Renal cortex interstitium (tissue), 15 donors: ENCODE measurements around the gene CMPK1. TPM values are rescaled to one million over a fixed set of nuclear protein-coding genes. Genes with fewer than 3 reads are reported as not detected.
"Not testable (repeated sequence)": the region's sequence is repeated elsewhere in the genome, so short reads cannot be mapped to it uniquely, and the experiment has no call there.

Experiments
- DNase-seq, 11 donors: peaks; one replicate each; pipeline ENCODE4 v3.0.0-alpha.2; 2013; ENCODE audit warnings: low read depth in 9 of 11, low spot score in 4 of 11; ENCODE audit errors: extremely low read depth in 1 of 11
- long read RNA-seq, 16 experiments: transcript quantifications; one replicate each; lab custom pipeline, GENCODE V29; 2026
- polyA plus RNA-seq, 3 donors: library from polyadenylated mRNA; unstranded; fragments of 120-200 nt; gene quantifications; one replicate each; pipeline ENCODE4 v1.2.1, GENCODE V29; 2013; ENCODE audit not compliant: insufficient read length in 3 of 3

Gene CMPK1, protein sequence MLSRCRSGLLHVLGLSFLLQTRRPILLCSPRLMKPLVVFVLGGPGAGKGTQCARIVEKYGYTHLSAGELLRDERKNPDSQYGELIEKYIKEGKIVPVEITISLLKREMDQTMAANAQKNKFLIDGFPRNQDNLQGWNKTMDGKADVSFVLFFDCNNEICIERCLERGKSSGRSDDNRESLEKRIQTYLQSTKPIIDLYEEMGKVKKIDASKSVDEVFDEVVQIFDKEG
- polyA plus RNA-seq = 10 to 100 TPM; 65.7 to 75.9 (median 66.7) TPM
- long read RNA-seq, donor 1, transcript CMPK1-203 (6 exons, 2,930 nt) = major isoform, 22 of 24 reads
- long read RNA-seq, donor 1, partial matches to known transcripts = 0 of 24 reads
- long read RNA-seq, donor 1, other reads (novel, unspliced or antisense) = 0 of 24 reads
- long read RNA-seq, donor 2, transcript CMPK1-203 (6 exons, 2,930 nt) = major isoform, 19 of 20 reads
- long read RNA-seq, donor 2, partial matches to known transcripts = 0 of 20 reads
- long read RNA-seq, donor 2, other reads (novel, unspliced or antisense) = 0 of 20 reads
- long read RNA-seq, donor 3, transcript CMPK1-203 (6 exons, 2,930 nt) = major isoform, 30 of 74 reads
- long read RNA-seq, donor 3, partial matches to known transcripts = 43 of 74 reads
- long read RNA-seq, donor 3, other reads (novel, unspliced or antisense) = 0 of 74 reads
- long read RNA-seq, donor 4, transcript CMPK1-203 (6 exons, 2,930 nt) = major isoform, 18 of 20 reads
- long read RNA-seq, donor 4, partial matches to known transcripts = 0 of 20 reads
- long read RNA-seq, donor 4, other reads (novel, unspliced or antisense) = 0 of 20 reads
- long read RNA-seq, donor 5 = 0 reads
- long read RNA-seq, donor 6, transcript CMPK1-203 (6 exons, 2,930 nt) = major isoform, 21 of 21 reads
- long read RNA-seq, donor 6, partial matches to known transcripts = 0 of 21 reads
- long read RNA-seq, donor 6, other reads (novel, unspliced or antisense) = 0 of 21 reads
- long read RNA-seq, donor 7, transcript CMPK1-203 (6 exons, 2,930 nt) = major isoform, 22 of 22 reads
- long read RNA-seq, donor 7, partial matches to known transcripts = 0 of 22 reads
- long read RNA-seq, donor 7, other reads (novel, unspliced or antisense) = 0 of 22 reads
- long read RNA-seq, donor 8, transcript CMPK1-203 (6 exons, 2,930 nt) = major isoform, 35 of 79 reads
- long read RNA-seq, donor 8, partial matches to known transcripts = 44 of 79 reads
- long read RNA-seq, donor 8, other reads (novel, unspliced or antisense) = 0 of 79 reads
- long read RNA-seq, donor 9, transcript CMPK1-203 (6 exons, 2,930 nt) = major isoform, 20 of 20 reads
- long read RNA-seq, donor 9, partial matches to known transcripts = 0 of 20 reads
- long read RNA-seq, donor 9, other reads (novel, unspliced or antisense) = 0 of 20 reads
- long read RNA-seq, donor 10, transcript CMPK1-203 (6 exons, 2,930 nt) = major isoform, 21 of 62 reads
- long read RNA-seq, donor 10, partial matches to known transcripts = 41 of 62 reads
- long read RNA-seq, donor 10, other reads (novel, unspliced or antisense) = 0 of 62 reads
- long read RNA-seq, donor 11, transcript CMPK1-203 (6 exons, 2,930 nt) = major isoform, 18 of 20 reads
- long read RNA-seq, donor 11, partial matches to known transcripts = 0 of 20 reads
- long read RNA-seq, donor 11, other reads (novel, unspliced or antisense) = 0 of 20 reads
- long read RNA-seq, donor 12, transcript CMPK1-203 (6 exons, 2,930 nt) = major isoform, 9 of 9 reads
- long read RNA-seq, donor 12, partial matches to known transcripts = 0 of 9 reads
- long read RNA-seq, donor 12, other reads (novel, unspliced or antisense) = 0 of 9 reads
- long read RNA-seq, donor 13, transcript CMPK1-203 (6 exons, 2,930 nt) = major isoform, 44 of 46 reads
- long read RNA-seq, donor 13, partial matches to known transcripts = 0 of 46 reads
- long read RNA-seq, donor 13, other reads (novel, unspliced or antisense) = 0 of 46 reads
- long read RNA-seq, donor 14, transcript CMPK1-203 (6 exons, 2,930 nt) = major isoform, 28 of 67 reads
- long read RNA-seq, donor 14, partial matches to known transcripts = 39 of 67 reads
- long read RNA-seq, donor 14, other reads (novel, unspliced or antisense) = 0 of 67 reads
- long read RNA-seq, donor 15, transcript CMPK1-203 (6 exons, 2,930 nt) = major isoform, 7 of 7 reads
- long read RNA-seq, donor 15, partial matches to known transcripts = 0 of 7 reads
- long read RNA-seq, donor 15, other reads (novel, unspliced or antisense) = 0 of 7 reads
- long read RNA-seq, donor 16, transcript CMPK1-203 (6 exons, 2,930 nt) = major isoform, 54 of 94 reads
- long read RNA-seq, donor 16, partial matches to known transcripts = 39 of 94 reads
- long read RNA-seq, donor 16, other reads (novel, unspliced or antisense) = 0 of 94 reads

DNA sequence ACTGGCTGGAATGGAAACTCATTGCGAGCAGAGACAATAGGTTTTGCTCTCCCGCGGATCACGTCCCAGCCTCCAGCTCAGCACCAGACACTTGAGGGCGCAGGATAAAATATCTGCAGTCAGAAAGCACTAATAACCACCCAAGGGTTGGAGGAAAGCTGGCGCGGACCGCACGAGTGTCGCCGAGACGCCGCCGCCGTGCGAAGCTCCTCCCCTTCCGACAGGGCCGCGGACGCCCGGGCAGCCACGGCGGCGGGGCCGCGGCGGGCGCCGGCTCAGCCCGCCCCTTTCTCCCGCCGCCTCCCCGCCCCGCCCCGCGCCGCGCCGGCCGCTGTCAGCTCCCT lies at the start of gene CMPK1:
CMPK1 (plus strand) TSS at position 213 of the 344 bp plus-strand sequence. CDS start 156 bp downstream, outside the sequence.
- DNase-seq = peak in 8 of 11 donors; percentile 61 to 81 (median 72)

DNA sequence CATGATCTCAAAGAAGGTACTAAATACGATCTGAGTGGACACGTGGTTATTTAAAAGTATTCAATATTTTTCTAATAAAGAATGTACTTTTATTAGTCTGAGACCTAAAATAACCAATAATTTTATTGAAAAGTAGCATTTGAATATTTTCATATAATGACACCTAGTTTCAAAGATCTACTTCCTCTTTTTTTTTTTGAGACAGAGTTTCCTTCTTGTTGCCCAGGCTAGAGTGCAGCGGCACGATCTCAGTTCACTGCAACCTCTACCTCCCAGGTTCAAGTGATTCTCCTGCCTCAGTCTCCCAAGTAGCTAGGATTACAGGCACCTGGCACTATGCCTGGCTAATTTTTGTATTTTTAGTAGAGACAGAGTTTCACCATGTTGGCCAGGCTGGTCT lies 45.5 kb upstream of the CMPK1 start:
- not testable (repeated sequence) for DNase-seq

DNA sequence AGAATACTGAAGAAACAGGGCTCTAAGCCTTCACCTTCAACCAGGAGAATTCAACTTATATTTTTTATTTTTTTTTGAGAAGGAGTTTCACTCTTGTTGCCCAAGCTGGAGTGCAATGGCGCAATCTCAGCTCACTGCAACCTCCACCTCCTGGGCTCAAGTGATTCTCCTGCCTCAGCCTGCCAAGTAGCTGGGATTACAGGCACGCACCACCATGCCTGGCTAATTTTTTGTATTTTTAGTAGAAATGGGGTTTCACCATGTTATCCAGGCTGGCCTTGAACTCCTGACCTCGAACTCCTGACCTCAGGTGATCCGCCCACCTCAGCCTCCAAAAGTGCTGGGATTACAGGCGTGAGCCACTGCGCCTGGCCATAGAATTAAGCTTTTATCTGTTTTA lies 38.7 kb upstream of the CMPK1 start:
- not testable (repeated sequence) for DNase-seq

DNA sequence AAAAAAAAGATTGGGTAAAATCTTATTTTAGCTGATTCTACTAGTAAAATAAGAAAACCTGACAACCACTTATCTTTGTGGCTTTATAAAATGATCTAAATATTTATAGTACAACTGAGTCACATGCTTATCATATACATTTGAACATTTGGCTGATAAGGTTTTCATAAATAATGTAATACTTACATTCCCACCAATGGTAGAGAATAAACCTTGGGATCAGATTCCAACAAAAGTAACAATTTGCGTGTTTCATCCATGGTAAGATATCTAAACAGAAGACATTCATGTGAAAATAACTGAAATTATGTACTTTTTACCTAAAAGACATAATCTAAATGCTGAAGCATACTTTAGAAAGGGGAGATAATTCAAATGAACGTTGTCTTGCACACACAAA lies 38.0 kb upstream of the CMPK1 start:
- no peak for DNase-seq

- DNase-seq = no peak
Measured at GRCh38 chr1:47298025-47298699, 35.4 kb upstream of the CMPK1 start.

DNA sequence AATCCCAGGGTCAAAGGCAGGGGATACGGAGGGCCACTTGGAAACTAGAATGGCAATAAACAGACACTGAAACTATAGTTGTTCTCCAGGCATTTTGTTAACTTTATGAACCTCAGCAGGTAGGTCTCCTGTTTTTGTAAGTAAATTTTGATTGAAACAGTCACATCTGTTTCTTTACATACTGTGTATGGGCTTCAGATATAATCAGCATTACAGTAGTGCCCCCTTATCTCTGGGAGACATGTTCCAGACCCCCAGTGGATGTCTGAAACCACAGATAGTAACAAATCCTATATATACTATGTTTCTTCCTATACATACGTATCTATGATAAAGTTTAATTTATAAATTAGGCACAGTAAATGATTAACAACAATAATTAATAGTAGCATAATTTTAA lies 31.1 kb upstream of the CMPK1 start:
- DNase-seq = no peak

DNA sequence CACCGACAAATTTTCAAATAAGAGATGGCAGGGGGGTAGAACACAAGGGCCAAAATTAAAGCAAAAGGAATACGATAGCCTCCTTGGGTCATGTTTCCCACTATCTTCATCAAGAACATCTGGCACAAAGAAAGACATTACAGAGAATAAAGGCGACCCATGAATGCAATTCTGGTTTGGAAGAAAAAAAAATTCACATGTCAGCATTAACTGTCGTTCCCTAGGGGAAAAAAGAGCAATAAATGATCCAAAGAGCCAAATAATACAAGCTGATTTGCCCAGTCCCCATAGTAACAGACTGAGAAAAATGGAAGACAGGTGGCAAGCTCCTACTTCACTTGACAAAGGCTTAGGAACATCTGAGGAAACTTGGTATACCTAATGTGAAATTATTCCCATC lies 24.2 kb upstream of the CMPK1 start:
- DNase-seq = no peak

DNA sequence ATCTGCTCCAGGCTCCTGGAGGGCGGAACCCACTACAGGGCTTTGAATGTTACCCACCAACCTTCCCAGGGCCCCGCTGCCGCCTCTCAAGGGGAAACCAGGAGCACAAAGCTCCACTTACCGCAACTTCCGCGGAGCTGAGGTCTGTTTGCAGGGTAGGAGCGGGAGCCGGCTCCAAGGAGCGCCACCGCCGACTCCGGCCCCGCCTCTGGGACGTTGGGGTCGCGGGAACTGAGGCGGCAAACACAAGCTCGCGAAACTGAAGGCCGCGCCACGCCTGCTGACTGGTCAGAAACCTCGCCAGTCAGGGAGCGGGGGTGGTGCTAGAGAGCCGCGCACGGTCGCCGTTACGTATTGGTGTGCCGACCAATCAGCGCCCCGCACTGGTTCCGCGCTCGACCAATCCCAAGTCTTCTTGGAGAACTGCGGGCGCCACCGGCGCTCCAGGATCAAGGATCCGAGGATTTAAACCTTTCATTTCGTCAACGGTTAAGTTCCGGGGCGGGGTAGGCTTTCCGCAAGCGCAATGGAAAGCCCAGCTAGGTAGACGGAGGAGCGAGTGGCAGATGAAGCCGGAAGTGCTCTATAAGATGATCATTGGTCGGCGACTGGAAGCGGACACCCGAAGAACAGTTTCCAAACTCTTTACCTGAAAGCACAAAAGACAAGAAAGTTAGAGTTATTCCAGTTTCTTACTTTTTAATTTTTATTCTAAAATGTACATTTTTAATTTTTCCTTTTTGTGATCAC lies 19.5 kb upstream of the CMPK1 start, which contains the start of gene STIL:
STIL (minus strand) TSS at position 233 of the 750 bp plus-strand sequence. CDS start 3,828 bp downstream, outside the sequence.
- peak; percentile 95 to 99 (median 99) for DNase-seq

- DNase-seq = no peak
Measured at GRCh38 chr1:47317841-47318240, 15.7 kb upstream of the CMPK1 start.

GRCh38 chr1:47319968-47320367 lies 13.6 kb upstream of the CMPK1 start:
- DNase-seq = not testable (repeated sequence)

DNA sequence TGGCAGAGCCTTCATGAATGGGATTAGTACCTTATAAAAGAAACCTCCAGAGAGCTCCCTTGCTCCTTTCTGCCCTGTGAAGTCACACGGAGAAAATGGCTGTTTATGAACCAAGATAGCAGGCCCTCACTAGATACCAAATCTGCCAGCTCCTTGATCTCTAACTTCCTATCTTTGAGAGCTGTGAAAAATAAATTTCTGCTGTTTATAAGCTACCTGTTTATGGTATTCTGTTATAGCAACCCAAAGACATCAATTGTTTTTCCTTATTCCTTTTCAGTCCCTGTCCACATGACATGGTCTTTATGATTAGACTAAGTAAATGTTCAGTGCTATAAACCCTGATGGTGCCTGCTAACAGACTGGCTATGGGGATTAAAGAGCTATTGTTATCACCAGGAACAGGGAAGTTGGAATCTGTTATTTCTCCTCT lies 10.0 kb upstream of the CMPK1 start:
- no peak for DNase-seq

GRCh38 chr1:47324682-47325081 lies 8.9 kb upstream of the CMPK1 start:
- no peak for DNase-seq

- DNase-seq = no peak
Measured at GRCh38 chr1:47325528-47325927, 8.1 kb upstream of the CMPK1 start.

DNA sequence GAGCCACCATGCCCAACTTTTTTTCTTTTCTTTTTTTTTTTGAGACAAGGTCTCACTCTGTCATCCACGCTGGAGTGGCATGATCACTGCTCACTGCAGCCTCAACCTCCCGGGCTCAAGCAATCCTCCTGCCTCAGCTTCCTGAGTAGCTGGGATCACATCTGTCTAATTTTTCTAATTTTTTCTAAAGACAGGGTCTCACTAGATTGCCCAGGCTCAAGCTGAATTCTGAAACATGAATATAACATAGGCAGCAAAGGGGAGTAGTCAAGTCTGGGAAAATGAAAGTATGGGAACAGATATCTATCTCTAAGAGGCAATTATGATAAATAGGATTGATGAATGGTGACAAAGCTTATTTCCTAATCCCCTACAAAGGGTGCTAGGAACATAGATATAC lies 7.3 kb upstream of the CMPK1 start:
- DNase-seq = no peak

- DNase-seq = no peak
Measured at GRCh38 chr1:47328992-47329391, 4.6 kb upstream of the CMPK1 start.

- no peak for DNase-seq
Measured at GRCh38 chr1:47330212-47330611, 3.4 kb upstream of the CMPK1 start.
